HG03135 (cell line): ENCODE data around the gene WNT3.
"Not testable (repeated sequence)": the region's sequence is repeated elsewhere in the genome, so short reads cannot be mapped to it uniquely, and the experiment has no call there.

Source experiments
- ATAC-seq: cut with Tn5 transposase; IDR thresholded peaks from one replicate; pipeline ENCODE4 v1.9.1; 2021; ENCODE audit warnings: mild to moderate bottlenecking, moderate library complexity; ENCODE audit not compliant: unreplicated experiment

The WNT3 gene

DNA sequence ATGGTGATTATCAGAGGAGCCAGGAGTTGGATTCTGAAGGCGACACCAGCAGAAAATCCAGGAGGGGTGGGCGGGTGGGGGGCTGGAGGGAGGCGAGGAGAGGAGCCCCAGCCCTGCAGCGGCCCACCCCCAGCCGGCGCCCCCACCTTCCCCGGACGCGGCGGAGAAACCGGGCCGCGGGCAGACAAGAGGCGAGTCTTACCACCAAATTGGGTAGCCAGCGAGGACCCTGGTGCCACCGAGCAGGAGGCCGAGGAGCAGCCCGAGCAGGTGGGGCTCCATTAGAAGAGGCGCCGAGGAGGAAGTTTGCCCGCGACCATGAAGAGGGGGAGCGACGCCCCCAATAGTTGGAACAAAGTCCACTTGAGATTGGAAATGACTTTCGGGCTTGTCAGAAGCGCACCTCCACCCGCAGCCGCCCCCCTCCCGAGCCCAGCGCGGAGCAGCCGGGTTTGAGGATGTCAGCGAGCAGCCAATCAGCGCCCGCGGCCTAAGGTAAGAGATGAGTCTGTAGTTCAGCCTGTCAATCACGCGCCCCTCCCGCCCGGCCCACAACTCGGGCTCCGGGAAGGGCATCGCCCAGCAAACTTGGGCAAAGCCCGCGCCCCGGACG lies at the start of gene WNT3:
TSS of gene WNT3 (minus strand) at position 377 of the 613 bp plus-strand sequence. CDS start at position 282, 95 bp downstream.
- no peak for ATAC-seq

- no peak for ATAC-seq
Measured at GRCh38 chr17:46866747-46867146, 48.3 kb upstream of the WNT3 start.

DNA sequence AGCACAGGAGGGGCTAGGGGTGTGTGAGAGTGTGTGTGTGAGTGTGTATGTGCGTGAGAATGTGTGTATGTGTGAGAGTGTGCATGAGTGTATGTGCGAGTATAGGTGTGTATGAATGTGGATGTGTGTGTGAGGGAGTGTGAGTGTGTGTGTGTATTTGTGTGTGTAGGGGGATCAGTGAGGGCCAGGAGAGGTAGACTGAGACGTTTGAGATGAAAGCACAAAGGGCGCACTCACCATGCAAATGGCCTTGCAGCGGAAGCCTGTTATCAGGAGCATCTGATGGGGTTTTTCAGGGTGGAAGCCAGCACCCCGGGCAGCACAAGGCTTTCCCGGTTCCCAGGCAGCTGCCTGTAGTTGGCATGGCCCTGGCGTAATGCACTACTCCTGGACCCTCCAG lies 47.8 kb upstream of the WNT3 start:
- ATAC-seq = no peak

GRCh38 chr17:46865100-46865499 lies 46.6 kb upstream of the WNT3 start:
- ATAC-seq = no peak

GRCh38 chr17:46863383-46864121 lies 45.1 kb upstream of the WNT3 start:
- no peak for ATAC-seq

GRCh38 chr17:46862949-46863348 lies 44.5 kb upstream of the WNT3 start:
- ATAC-seq = no peak

GRCh38 chr17:46859996-46860395 lies 41.5 kb upstream of the WNT3 start:
- ATAC-seq = no peak

GRCh38 chr17:46857600-46857999 lies 39.1 kb upstream of the WNT3 start:
- no peak for ATAC-seq

GRCh38 chr17:46854948-46855347 lies 36.5 kb upstream of the WNT3 start:
- ATAC-seq = no peak

DNA sequence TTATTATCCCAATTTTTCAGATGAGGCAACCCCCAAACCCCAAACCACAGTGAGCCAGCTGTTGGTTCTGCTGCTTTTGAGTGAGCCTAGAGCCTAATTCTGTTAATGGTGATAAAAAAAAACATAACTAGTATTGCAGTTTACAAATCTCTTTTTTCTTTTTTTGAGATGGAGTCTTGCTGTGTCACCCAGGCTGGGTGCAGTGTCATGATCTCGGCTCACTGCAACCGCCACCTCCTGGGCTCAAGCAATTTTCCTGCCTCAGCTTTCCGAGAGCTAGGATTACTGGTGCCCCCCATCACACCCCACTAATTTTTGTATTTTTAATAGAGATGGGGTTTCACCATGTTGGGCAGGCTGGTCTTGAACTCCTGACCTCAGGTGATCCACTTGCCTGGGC lies 36.0 kb upstream of the WNT3 start:
- no peak for ATAC-seq

GRCh38 chr17:46853896-46854444 lies 35.5 kb upstream of the WNT3 start:
- ATAC-seq = no peak

DNA sequence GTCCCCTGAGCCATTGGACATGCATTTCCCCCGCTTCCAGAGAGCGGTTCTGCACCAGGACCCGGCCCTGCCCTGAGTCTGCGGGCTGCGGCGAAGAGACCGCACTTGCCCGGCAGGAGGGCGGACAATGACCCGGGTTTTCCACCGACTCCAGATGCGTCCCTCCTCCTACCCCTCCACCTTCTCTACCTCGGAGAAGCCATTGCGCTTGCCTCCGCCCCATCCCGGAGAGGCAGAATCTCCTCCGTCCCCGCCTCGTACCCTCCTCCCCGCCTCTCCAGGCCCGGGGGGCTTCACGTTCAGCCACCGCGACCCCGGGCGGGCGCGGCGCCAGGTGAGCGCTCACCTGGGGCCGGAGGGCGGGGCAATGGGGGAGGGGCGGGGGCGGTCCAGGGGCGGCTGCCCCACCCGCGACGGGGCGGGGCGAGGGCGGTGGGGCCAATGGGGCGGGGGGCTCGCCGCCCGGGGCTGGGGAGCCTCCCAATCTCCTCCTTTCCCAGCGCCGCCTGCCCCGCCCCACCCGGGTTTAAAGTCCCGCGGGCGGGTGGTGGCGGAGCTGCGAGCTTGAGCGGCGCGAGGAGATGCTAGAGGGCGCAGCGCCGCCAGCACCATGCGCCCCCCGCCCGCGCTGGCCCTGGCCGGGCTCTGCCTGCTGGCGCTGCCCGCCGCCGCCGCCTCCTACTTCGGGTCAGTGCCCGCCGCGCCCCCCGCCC lies 32.7 kb upstream of the WNT3 start, which contains the start of gene WNT9B:
TSS of gene WNT9B (plus strand) at position 555 of the 713 bp plus-strand sequence. CDS start at position 611, 56 bp downstream.
- ATAC-seq = no peak

- no peak for ATAC-seq
Measured at GRCh38 chr17:46850688-46851028, 32.2 kb upstream of the WNT3 start.

GRCh38 chr17:46848534-46848933 lies 30.0 kb upstream of the WNT3 start:
- ATAC-seq = no peak

DNA sequence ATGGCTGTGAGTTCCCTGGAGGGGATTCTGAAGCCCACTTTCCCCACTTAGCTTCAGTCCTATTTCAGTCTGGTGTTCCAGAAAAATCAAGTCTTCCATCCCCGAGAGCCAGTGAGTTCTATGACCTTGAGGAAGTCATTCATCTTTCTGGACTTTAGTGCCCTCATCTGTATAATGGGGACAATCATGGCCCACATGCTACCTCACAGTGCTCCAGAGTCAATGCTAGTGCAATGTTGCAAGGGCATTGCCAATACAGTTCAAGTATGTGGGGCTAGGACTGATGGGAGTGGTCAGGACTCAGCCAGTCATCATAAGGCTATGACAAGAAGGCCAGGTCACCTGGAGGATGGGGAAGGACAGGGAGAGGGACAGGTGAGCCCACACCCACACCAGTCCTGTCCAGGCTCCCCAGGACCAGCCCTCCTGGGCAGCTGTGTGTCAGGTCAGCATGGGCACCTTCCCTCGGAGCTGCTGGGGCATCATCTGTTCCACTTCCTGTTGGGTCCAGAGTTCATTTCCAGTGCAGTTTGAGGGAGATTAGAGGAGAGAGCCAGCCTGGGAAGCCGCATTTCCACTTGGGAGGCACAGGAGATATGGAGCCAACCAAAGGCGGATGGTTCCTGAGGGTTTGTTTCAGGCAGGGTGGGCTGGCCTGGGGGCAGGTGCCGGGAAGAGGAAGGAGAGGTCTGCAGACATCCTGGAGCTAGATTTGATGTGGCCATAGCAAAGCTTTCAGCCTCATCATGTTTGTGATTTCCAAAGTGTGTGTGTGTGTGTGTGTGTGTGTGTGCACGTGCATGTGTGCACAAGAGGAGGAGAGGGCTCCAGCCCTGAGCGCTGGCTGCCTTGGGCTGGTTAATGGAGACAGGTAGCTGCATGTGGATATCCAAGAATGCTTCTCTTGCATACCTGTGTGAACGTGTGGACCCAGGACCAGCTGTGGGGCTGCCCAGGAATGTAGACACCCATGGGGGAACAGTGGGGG lies 29.0 kb upstream of the WNT3 start:
- no peak for ATAC-seq

- ATAC-seq = no peak
Measured at GRCh38 chr17:46842835-46843234, 24.3 kb upstream of the WNT3 start.

DNA sequence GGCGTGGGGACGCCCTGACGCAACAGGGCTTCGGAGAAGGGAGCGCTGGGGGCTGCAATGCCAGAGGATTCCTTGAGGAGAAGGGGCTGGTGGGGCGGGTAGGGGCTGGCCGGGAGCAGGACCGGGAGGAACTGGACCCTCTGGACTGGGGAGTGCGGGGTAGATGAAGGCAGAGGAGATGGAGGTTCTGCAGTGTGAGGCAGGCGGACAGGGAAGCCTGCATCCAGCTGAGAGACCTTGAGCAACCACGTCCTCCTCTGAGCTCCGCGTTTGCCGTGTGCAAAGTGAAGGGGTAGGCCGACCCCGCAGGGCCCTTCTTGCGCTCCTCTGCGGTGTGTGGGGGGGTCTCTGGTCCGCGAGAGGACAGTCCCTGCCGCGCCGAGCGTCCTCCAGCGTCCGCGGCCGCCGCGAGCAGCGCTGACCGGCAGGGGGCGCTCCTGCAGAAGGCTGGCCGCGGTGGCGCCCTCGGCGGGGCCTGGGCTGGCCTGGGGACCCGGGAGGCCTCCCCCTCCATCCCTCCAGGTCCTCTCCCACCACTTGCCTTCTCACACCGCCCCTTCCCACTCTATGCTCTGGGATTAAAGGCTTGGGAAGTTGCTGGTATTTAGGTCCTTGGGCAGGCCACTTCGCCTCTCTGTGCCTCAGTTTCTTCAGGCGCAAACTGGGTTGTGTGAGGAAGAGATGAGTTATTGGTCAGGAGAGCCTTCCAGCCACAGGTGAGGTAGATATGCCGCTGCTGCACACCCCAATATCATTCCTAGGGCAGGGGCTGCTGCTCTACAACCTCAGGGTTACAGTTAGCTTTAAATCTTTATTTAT lies 23.3 kb upstream of the WNT3 start:
- ATAC-seq = no peak

GRCh38 chr17:46840596-46840995 lies 22.1 kb upstream of the WNT3 start:
- not testable (repeated sequence) for ATAC-seq

- ATAC-seq = no peak
Measured at GRCh38 chr17:46839211-46839610, 20.7 kb upstream of the WNT3 start.

DNA sequence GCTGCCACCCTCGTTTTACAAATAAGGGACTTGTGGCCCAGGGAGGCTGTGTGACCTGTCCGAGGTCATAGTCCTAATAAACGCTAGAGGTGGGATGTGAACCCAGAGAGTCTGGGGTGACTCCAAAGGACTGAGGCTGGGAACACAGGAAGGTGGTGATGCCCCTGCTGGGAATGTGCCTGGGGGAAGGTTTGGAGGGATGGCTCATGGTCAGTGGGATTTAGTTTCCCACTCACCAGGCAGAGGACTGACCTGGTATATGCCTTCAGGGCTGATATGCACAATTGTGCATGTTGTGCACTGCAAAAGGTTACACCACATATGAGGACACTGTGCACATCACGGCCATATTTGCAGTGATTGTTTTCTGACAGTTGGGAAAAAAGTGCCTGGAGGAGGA lies 19.0 kb upstream of the WNT3 start:
- ATAC-seq = no peak
